ENCODE results near the gene AUTS2.

AUTS2 gene

GRCh38 chr7:70457883-70458680 is 859.8 kb downstream of the AUTS2 start:
- H3K4me3 ChIP-seq (ENCODE audit: low read length), result no peak overlapping the region
- no peak for DNase-seq (ENCODE audit: low read depth)
- TF ChIP-seq, protein P1, sequence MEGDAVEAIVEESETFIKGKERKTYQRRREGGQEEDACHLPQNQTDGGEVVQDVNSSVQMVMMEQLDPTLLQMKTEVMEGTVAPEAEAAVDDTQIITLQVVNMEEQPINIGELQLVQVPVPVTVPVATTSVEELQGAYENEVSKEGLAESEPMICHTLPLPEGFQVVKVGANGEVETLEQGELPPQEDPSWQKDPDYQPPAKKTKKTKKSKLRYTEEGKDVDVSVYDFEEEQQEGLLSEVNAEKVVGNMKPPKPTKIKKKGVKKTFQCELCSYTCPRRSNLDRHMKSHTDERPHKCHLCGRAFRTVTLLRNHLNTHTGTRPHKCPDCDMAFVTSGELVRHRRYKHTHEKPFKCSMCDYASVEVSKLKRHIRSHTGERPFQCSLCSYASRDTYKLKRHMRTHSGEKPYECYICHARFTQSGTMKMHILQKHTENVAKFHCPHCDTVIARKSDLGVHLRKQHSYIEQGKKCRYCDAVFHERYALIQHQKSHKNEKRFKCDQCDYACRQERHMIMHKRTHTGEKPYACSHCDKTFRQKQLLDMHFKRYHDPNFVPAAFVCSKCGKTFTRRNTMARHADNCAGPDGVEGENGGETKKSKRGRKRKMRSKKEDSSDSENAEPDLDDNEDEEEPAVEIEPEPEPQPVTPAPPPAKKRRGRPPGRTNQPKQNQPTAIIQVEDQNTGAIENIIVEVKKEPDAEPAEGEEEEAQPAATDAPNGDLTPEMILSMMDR (conservative IDR thresholded peaks at IDR 0.05; ENCODE audit: low read depth, low read length), result no peak

GRCh38 chr7:70458745-70459144 is 860.5 kb downstream of the AUTS2 start:
- no peak for DNase-seq (ENCODE audit: low read depth)
- TF ChIP-seq, protein P1 (conservative IDR thresholded peaks at IDR 0.05; ENCODE audit: low read depth, low read length), result no peak
- H3K4me3 ChIP-seq (ENCODE audit: low read length), result no peak overlapping the region

DNA sequence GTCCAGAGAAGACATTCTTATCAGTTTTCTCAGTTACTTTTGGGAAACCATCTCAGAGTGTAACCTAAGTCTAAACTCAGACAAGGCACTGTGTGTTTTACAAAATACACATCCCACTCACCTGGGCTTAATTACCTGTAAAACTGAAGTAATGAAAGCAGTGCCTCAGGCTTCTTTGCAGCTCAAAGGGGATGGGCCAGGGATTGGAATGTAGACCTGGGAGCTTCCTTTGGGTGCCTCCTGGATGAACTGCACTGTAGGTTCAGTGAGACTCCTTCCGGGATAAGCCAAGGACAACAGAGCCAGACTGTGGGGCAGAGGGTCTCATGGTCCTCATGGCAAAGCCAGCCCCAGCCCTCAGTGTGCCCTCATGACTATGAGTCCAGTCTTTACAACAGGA is 861.3 kb downstream of the AUTS2 start:
- DNase-seq (ENCODE audit: low read depth), result no peak
- no peak overlapping the region for H3K4me3 ChIP-seq (ENCODE audit: low read length)
- TF ChIP-seq, protein P1 (conservative IDR thresholded peaks at IDR 0.05; ENCODE audit: low read depth, low read length), result no peak

DNA sequence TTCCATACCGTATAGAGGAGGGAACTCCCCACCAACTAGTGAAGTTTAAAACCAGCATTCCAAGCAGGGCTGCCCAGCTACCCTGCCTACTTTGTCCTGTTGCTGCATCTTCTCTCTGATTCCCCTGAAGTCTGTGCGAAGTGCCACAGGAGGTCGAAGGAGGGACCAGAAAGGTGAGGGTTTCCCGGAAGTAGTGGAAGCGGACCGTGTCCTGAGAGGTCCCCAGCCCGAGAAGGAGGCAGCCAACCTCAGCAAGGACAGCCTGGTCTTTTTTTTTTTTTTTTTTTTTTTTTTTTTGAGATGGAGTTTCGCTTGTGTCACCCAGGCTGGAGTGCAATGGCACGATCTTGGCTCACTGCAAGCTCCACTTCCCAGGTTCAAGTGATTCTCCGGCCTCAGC is 861.8 kb downstream of the AUTS2 start:
- TF ChIP-seq, protein P1 (conservative IDR thresholded peaks at IDR 0.05; ENCODE audit: low read depth, low read length), result no peak
- no peak for DNase-seq (ENCODE audit: low read depth)
- H3K4me3 ChIP-seq (ENCODE audit: low read length), result no peak overlapping the region

- no peak overlapping the region for H3K4me3 ChIP-seq (ENCODE audit: low read length)
- no peak for DNase-seq (ENCODE audit: low read depth)
- TF ChIP-seq, protein P1 (conservative IDR thresholded peaks at IDR 0.05; ENCODE audit: low read depth, low read length), result no peak
Measured at GRCh38 chr7:70460562-70460961, 862.3 kb downstream of the AUTS2 start.

- TF ChIP-seq, protein P1 (conservative IDR thresholded peaks at IDR 0.05; ENCODE audit: low read depth, low read length), result no peak
- no peak overlapping the region for H3K4me3 ChIP-seq (ENCODE audit: low read length)
- DNase-seq (ENCODE audit: low read depth), result no peak
Measured at GRCh38 chr7:70463352-70463938, 865.2 kb downstream of the AUTS2 start.
